GM21367 (cell line): ENCODE data around the gene DUX4.
"Not testable (repeated sequence)": the region's sequence is repeated elsewhere in the genome, so short reads cannot be mapped to it uniquely, and the experiment has no call there.

Source experiments
- ATAC-seq: cut with Tn5 transposase; IDR thresholded peaks from one replicate; pipeline ENCODE4 v1.9.1; 2021; ENCODE audit not compliant: unreplicated experiment

DUX4 gene

GRCh38 chr4:190173428-190173827 lies at the start of gene DUX4:
TSS of gene DUX4 (plus strand) at chr4:190173774. CDS start at chr4:190173774, 0 bp downstream.
- not testable (repeated sequence) for ATAC-seq

- not testable (repeated sequence) for ATAC-seq
Measured at GRCh38 chr4:190175436-190175835, 1.9 kb downstream of the DUX4 start.

GRCh38 chr4:190177727-190178605 lies 4.4 kb downstream of the DUX4 start:
- ATAC-seq = not testable (repeated sequence)

- ATAC-seq = peak; percentile 6
Measured at GRCh38 chr4:190178606-190178990, 5.0 kb downstream of the DUX4 start.

- ATAC-seq = peak; percentile 60
Measured at GRCh38 chr4:190179030-190179739, 5.6 kb downstream of the DUX4 start.

GRCh38 chr4:190179740-190180094 lies 6.1 kb downstream of the DUX4 start:
- ATAC-seq = peak; percentile 12

GRCh38 chr4:190180947-190181346 lies 7.4 kb downstream of the DUX4 start:
- not testable (repeated sequence) for ATAC-seq

GRCh38 chr4:190181481-190182100 lies 8.0 kb downstream of the DUX4 start:
- not testable (repeated sequence) for ATAC-seq

- ATAC-seq = not testable (repeated sequence)
Measured at GRCh38 chr4:190203510-190203909, 29.9 kb downstream of the DUX4 start.
